PFSK-1 (cell line): ENCODE data around the gene SMIM29.

ENCODE experiments used
- POLR2AphosphoS5 ChIP-seq: IDR thresholded peaks from 2 replicates; pipeline ENCODE4 v1.6.1; 2012; ENCODE audit warnings: low read depth, mild to moderate bottlenecking, control low read depth, low read length, moderate library complexity
- REST ChIP-seq, 2 experiments: IDR thresholded peaks; 2 replicates each; pipeline versions ENCODE4 v1.6.1 to v1.8.0; 2011 to 2012; ENCODE audit warnings: low read depth in 2 of 2, low read length in 2 of 2, control low read depth in 1 of 2, inconsistent platforms in 1 of 2, mild to moderate bottlenecking in 1 of 2, moderate library complexity in 1 of 2; ENCODE audit not compliant: insufficient read depth in 1 of 2

- TF ChIP-seq POLR2AphosphoS5 = no peak
- TF ChIP-seq REST (IDR thresholded peaks at IDR 0.05; ENCODE audit: insufficient read depth in 1 of 2, low read depth in 2 of 2, low read length in 2 of 2) = no peak
These were observed 10.8 kb upstream of the SMIM29 start for GRCh38 chr6:34259529-34260069.
